Activated naive CD4-positive, alpha-beta T cell treated with anti-CD3 and anti-CD28 coated beads, Interleukin-2, amount 50 U/mL, for 24 hours (primary cell): ENCODE measurements around the gene SPTB.

Source experiments
- H3K27ac Mint-ChIP-seq: one replicate; pipeline ENCODE4 v1.8.0; 2021; ENCODE audit warnings: mild to moderate bottlenecking, mixed read lengths
- H3K27me3 Mint-ChIP-seq: one replicate; pipeline ENCODE4 v1.8.0; 2021; ENCODE audit warnings: mixed read lengths
- H3K36me3 Mint-ChIP-seq: one replicate; pipeline ENCODE4 v1.8.0; 2021; ENCODE audit warnings: mixed read lengths
- H3K4me1 Mint-ChIP-seq: one replicate; pipeline ENCODE4 v1.8.0; 2021; ENCODE audit warnings: mixed read lengths
- H3K4me3 Mint-ChIP-seq: one replicate; pipeline ENCODE4 v1.8.0; 2021; ENCODE audit warnings: mild to moderate bottlenecking, mixed read lengths
- H3K9me3 Mint-ChIP-seq: one replicate; pipeline ENCODE4 v1.8.0; 2021; ENCODE audit warnings: mixed read lengths

Gene SPTB

GRCh38 chr14:64709126-64709525 lies 170.6 kb downstream of the SPTB start:
- peaks cover 17% of the 10 kb centered on the region for H3K27me3 Mint-ChIP-seq
- H3K4me1 Mint-ChIP-seq: peaks cover 24% of the 10 kb centered on the region
- H3K9me3 Mint-ChIP-seq: peaks cover 17% of the 10 kb centered on the region
- H3K27ac Mint-ChIP-seq: peak overlapping the region; percentile 13
- H3K4me3 Mint-ChIP-seq: peak overlapping the region; percentile 31
- H3K36me3 Mint-ChIP-seq: peaks cover 11% of the 10 kb centered on the region

GRCh38 chr14:64708148-64709004 lies 171.3 kb downstream of the SPTB start:
- H3K27me3 Mint-ChIP-seq: peaks cover 20% of the 10 kb centered on the region
- H3K4me3 Mint-ChIP-seq: peak overlapping the region; percentile 31
- H3K9me3 Mint-ChIP-seq: peaks cover 9% of the 10 kb centered on the region
- peaks cover 29% of the 10 kb centered on the region for H3K4me1 Mint-ChIP-seq
- no peak overlapping the region for H3K27ac Mint-ChIP-seq
- H3K36me3 Mint-ChIP-seq: peaks cover 6% of the 10 kb centered on the region

- H3K4me3 Mint-ChIP-seq: no peak overlapping the region
- H3K27ac Mint-ChIP-seq: no peak overlapping the region
- H3K4me1 Mint-ChIP-seq: peaks cover 36% of the 10 kb centered on the region
- H3K36me3 Mint-ChIP-seq: peaks cover under 1% of the 10 kb centered on the region
- peaks cover 2% of the 10 kb centered on the region for H3K9me3 Mint-ChIP-seq
- peaks cover 22% of the 10 kb centered on the region for H3K27me3 Mint-ChIP-seq
These were observed 172.0 kb downstream of the SPTB start for GRCh38 chr14:64707661-64708060.

GRCh38 chr14:64706593-64707193 lies 173.0 kb downstream of the SPTB start:
- Mint-ChIP-seq H3K27ac (no peak overlapping the region), H3K27me3 (peaks cover 28% of the 10 kb centered on the region), H3K9me3 (no peaks in the 10 kb centered on the region), H3K4me1 (peaks cover 39% of the 10 kb centered on the region), H3K36me3 (no peaks in the 10 kb centered on the region), H3K4me3 (peak overlapping the region; percentile 58)

GRCh38 chr14:64706119-64706592 lies 173.6 kb downstream of the SPTB start:
- H3K36me3 Mint-ChIP-seq: no peaks in the 10 kb centered on the region
- H3K27me3 Mint-ChIP-seq: peaks cover 29% of the 10 kb centered on the region
- H3K27ac Mint-ChIP-seq: no peak overlapping the region
- no peaks in the 10 kb centered on the region for H3K9me3 Mint-ChIP-seq
- peak overlapping the region; percentile 58 for H3K4me3 Mint-ChIP-seq
- H3K4me1 Mint-ChIP-seq: peaks cover 39% of the 10 kb centered on the region

GRCh38 chr14:64705381-64706118 lies 174.2 kb downstream of the SPTB start:
- Mint-ChIP-seq H3K27me3 (peaks cover 29% of the 10 kb centered on the region), H3K27ac (no peak overlapping the region)

GRCh38 chr14:64704743-64705380 lies 174.8 kb downstream of the SPTB start:
- Mint-ChIP-seq H3K4me1 (peaks cover 39% of the 10 kb centered on the region), H3K36me3 (no peaks in the 10 kb centered on the region), H3K27ac (no peak overlapping the region), H3K9me3 (no peaks in the 10 kb centered on the region), H3K4me3 (peak overlapping the region; percentile 76), H3K27me3 (peaks cover 33% of the 10 kb centered on the region)

More at GRCh38 chr14:64705381-64706118, 174.2 kb downstream of the SPTB start:
- peak overlapping the region; percentile 76 for H3K4me3 Mint-ChIP-seq
- H3K4me1 Mint-ChIP-seq: peaks cover 39% of the 10 kb centered on the region
- H3K36me3 Mint-ChIP-seq: no peaks in the 10 kb centered on the region
- H3K9me3 Mint-ChIP-seq: no peaks in the 10 kb centered on the region

- Mint-ChIP-seq H3K4me1 (peaks cover 37% of the 10 kb centered on the region), H3K9me3 (no peaks in the 10 kb centered on the region), H3K36me3 (no peaks in the 10 kb centered on the region), H3K27ac (no peak within 1 kb of the TSS), H3K27me3 (peaks cover 33% of the 10 kb centered on the region), H3K4me3 (peak within 1 kb of the TSS; percentile 78)
These were observed 175.5 kb downstream of the SPTB start, which contains the start of gene PLEKHG3 for GRCh38 chr14:64704143-64704742. TSS of gene PLEKHG3 (plus strand) at chr14:64704424. CDS start at chr14:64727632, 23,208 bp downstream.

GRCh38 chr14:64703395-64704142 lies 176.1 kb downstream of the SPTB start:
- H3K4me1 Mint-ChIP-seq: peaks cover 30% of the 10 kb centered on the region
- H3K27ac Mint-ChIP-seq: no peak overlapping the region
- peak overlapping the region; percentile 78 for H3K4me3 Mint-ChIP-seq
- no peaks in the 10 kb centered on the region for H3K36me3 Mint-ChIP-seq
- H3K9me3 Mint-ChIP-seq: no peaks in the 10 kb centered on the region
- H3K27me3 Mint-ChIP-seq: peaks cover 30% of the 10 kb centered on the region

GRCh38 chr14:64702493-64703394 lies 177.0 kb downstream of the SPTB start:
- peaks cover 27% of the 10 kb centered on the region for H3K4me1 Mint-ChIP-seq
- peaks cover 30% of the 10 kb centered on the region for H3K27me3 Mint-ChIP-seq
- H3K36me3 Mint-ChIP-seq: no peaks in the 10 kb centered on the region
- H3K27ac Mint-ChIP-seq: no peak overlapping the region
- H3K4me3 Mint-ChIP-seq: peak overlapping the region; percentile 78
- no peaks in the 10 kb centered on the region for H3K9me3 Mint-ChIP-seq

GRCh38 chr14:64701660-64702059 lies 178.0 kb downstream of the SPTB start:
- H3K4me1 Mint-ChIP-seq: peaks cover 21% of the 10 kb centered on the region
- peaks cover 26% of the 10 kb centered on the region for H3K27me3 Mint-ChIP-seq
- no peak overlapping the region for H3K27ac Mint-ChIP-seq

GRCh38 chr14:64700894-64701293 lies 178.8 kb downstream of the SPTB start:
- Mint-ChIP-seq H3K9me3 (no peaks in the 10 kb centered on the region), H3K36me3 (no peaks in the 10 kb centered on the region), H3K27ac (peak overlapping the region; percentile 12), H3K27me3 (peaks cover 25% of the 10 kb centered on the region), H3K4me3 (no peak overlapping the region), H3K4me1 (peaks cover 19% of the 10 kb centered on the region)

More at GRCh38 chr14:64701660-64702059, 178.0 kb downstream of the SPTB start:
- no peak overlapping the region for H3K4me3 Mint-ChIP-seq
- H3K36me3 Mint-ChIP-seq: no peaks in the 10 kb centered on the region
- no peaks in the 10 kb centered on the region for H3K9me3 Mint-ChIP-seq

- Mint-ChIP-seq H3K27ac (no peak overlapping the region), H3K4me3 (no peak overlapping the region), H3K4me1 (peaks cover 15% of the 10 kb centered on the region), H3K9me3 (no peaks in the 10 kb centered on the region), H3K36me3 (no peaks in the 10 kb centered on the region), H3K27me3 (peaks cover 21% of the 10 kb centered on the region)
These were observed 179.4 kb downstream of the SPTB start for GRCh38 chr14:64700290-64700689.
